GM13977 (cell line): ENCODE results near the gene ODF4.
A peak's percentile ranks its signal among the peaks of the same experiment; 100 is the strongest.

Source experiments
- DNase-seq: peaks from one replicate; pipeline ENCODE4 v3.0.0; 2012; ENCODE audit warnings: low spot score
- CTCF ChIP-seq: IDR thresholded peaks from 2 replicates; pipeline ENCODE4 v1.5.1; 2012; ENCODE audit warnings: mild to moderate bottlenecking, control low read depth; ENCODE audit not compliant: insufficient read depth; ENCODE audit errors: extremely low read depth, missing control alignments
- in situ Hi-C: fragments of 300-500 bp; cut with MboI; formaldehyde crosslinking; loops from one replicate; pipeline ENCODE4 v1.12.0; 2022; ENCODE audit warnings: low sequenced_read_pairs, low pct_unique_long_range_greater_than_20kb, mixed read lengths, inconsistent platforms; ENCODE audit not compliant: unreplicated experiment

ODF4 gene

GRCh38 chr17:8324923-8325322 is 14.7 kb upstream of the ODF4 start:
- in situ Hi-C loops, result no loop called here
- DNase-seq, result peak; percentile 12
- no peak for TF ChIP-seq CTCF

GRCh38 chr17:8326511-8327302 is 12.9 kb upstream of the ODF4 start:
- no peak for TF ChIP-seq CTCF
- DNase-seq, result peak; percentile 56
- in situ Hi-C loops, result no loop called here

GRCh38 chr17:8327303-8327649 is 12.4 kb upstream of the ODF4 start:
- no peak for TF ChIP-seq CTCF
- in situ Hi-C loops, result no loop called here

GRCh38 chr17:8332128-8332527 is 7.5 kb upstream of the ODF4 start:
- no peak for DNase-seq
- no peak for TF ChIP-seq CTCF
- in situ Hi-C loops, result no loop called here

More at GRCh38 chr17:8327303-8327649, 12.4 kb upstream of the ODF4 start:
- DNase-seq, result no peak

GRCh38 chr17:8332688-8333087 is 7.0 kb upstream of the ODF4 start:
- TF ChIP-seq CTCF, result no peak
- in situ Hi-C loops, result no loop called here
- no peak for DNase-seq

GRCh38 chr17:8333281-8333680 is 6.4 kb upstream of the ODF4 start:
- TF ChIP-seq CTCF, result no peak
- DNase-seq, result no peak
- in situ Hi-C loops, result no loop called here
